Measurements from ENCODE around the gene FOXC1.

DNA sequence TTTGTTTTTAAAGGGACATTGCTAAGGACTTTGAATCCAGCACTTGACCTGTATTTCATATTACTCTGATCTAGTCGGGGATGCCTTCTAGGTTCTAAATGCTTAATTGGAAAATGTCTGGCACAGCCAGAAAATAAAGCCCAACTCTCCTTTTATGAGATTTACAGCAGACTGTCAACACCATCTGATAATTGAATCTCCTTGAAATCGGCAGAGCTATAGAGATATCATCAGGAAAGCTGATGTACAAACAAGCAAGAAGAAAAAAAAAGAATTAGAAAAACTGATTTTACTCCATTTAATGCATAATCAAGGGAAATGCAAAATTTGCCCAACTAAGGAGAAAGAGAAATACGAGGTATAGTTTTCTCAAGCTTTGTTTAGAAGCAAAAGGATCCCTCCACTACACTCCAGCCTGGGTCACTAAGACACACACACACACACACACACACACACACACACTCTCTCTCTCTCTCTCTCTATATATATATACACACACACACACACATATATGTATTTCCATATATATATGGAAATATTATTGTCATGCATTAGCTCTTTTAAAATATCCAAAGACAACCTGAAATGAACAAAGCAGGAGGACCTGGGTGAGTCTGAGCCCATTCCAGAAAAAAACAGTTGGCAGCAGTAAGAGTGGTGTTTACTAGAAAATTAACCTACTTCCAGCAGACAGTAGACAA is 9.5 kb upstream of the FOXC1 start:
- no peak for TF ChIP-seq EZH2 (IDR thresholded peaks at IDR 0.05; ENCODE audit: insufficient read depth, poor library complexity, severe bottlenecking)
- TF ChIP-seq EZH2phosphoT487 (IDR thresholded peaks at IDR 0.05; ENCODE audit: insufficient read depth, low read depth): no peak
